IPS-18a (cell line): ENCODE measurements around the gene CDK1.
"Not testable (repeated sequence)": the region's sequence is repeated elsewhere in the genome, so short reads cannot be mapped to it uniquely, and the experiment has no call there.

Experiments
- H3K27ac ChIP-seq: one replicate; pipeline ENCODE4 v1.5.1; 2013; ENCODE audit warnings: low read length
- H3K27me3 ChIP-seq: one replicate; pipeline ENCODE4 v1.6.1; 2013; ENCODE audit warnings: mild to moderate bottlenecking, low read length; ENCODE audit not compliant: control insufficient read depth, insufficient read depth
- H3K36me3 ChIP-seq: one replicate; pipeline ENCODE4 v1.6.1; 2013; ENCODE audit warnings: low read depth, low read length; ENCODE audit not compliant: control insufficient read depth
- H3K4me1 ChIP-seq: one replicate; pipeline ENCODE4 v1.6.1; 2013; ENCODE audit warnings: low read depth, low read length; ENCODE audit not compliant: control insufficient read depth
- H3K4me3 ChIP-seq: one replicate; pipeline ENCODE4 v1.5.1; 2013; ENCODE audit warnings: low read length
- H3K9ac ChIP-seq: one replicate; pipeline ENCODE4 v1.6.1; 2013; ENCODE audit warnings: mild to moderate bottlenecking, low read length, moderate library complexity
- H3K9me3 ChIP-seq: one replicate; pipeline ENCODE4 v1.6.1; 2013; ENCODE audit warnings: low read depth, low read length; ENCODE audit not compliant: control insufficient read depth

The CDK1 gene

DNA sequence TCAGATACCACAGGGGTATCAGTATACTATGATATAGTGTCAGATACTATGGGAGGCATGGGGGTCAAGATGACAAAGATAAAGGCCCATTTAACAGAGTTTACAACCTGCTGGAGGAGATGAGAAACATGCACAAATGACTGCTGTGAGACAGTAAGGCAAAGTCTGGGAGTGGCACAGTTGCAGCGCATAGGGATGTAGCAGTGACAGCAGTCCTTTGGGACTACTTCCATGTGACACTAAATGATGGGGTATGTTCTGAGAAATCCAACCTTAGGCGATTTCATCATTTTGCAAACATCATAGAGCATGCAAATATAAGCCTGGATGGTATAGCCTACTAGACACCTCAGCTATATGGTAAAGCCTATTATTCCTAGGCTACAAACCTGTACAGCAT is 56.8 kb downstream of the CDK1 start:
- no peak overlapping the region for H3K4me3 ChIP-seq
- no peak overlapping the region for H3K27ac ChIP-seq
- H3K9me3 ChIP-seq = no peaks in the 10 kb centered on the region
- H3K27me3 ChIP-seq = no peaks in the 10 kb centered on the region
- no peak overlapping the region for H3K9ac ChIP-seq
- no peaks in the 10 kb centered on the region for H3K4me1 ChIP-seq
- no peaks in the 10 kb centered on the region for H3K36me3 ChIP-seq

DNA sequence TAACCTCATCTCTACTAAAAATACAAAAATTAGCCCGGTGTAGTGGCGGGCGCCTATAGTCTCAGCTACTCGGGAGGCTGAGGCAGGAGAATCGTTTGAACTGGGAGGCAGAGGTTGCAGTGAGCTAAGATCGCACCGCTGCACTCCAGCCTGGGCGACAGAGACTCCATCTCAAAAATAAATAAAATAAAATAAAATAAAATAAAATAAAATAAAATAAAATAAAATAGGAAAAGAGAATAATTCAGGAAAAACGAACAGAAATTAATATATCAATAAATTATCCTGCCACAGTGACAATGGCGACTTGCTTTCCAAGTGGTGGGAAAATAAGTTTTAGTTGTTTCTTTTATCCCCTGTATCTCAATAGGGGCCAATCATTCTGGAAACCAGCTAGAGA is 62.9 kb downstream of the CDK1 start:
- not testable (repeated sequence) for H3K27ac ChIP-seq, H3K36me3 ChIP-seq, H3K9me3 ChIP-seq, H3K4me1 ChIP-seq, H3K4me3 ChIP-seq, H3K27me3 ChIP-seq, H3K9ac ChIP-seq

DNA sequence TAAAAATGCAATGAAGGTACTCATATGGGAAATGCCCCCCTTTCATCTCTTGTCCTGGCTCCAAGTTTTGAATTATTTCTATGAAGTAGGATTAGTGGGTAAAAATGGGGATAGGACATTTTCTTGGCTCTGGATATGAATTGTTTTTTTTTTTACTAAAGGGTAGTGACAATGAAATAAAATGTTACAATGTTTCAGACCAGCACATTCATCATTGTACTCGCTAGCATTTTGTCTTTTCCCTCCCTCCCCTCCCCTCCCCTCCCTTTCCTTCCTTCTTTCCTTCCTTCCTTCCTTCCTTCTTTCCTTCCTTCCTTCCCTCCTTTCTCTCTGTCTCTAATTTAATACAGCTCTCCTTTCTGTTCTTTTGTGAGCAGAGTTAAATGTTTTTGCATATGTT is 64.4 kb downstream of the CDK1 start:
- Histone ChIP-seq H3K4me3 (no peak overlapping the region), H3K4me1 (no peaks in the 10 kb centered on the region), H3K27me3 (no peaks in the 10 kb centered on the region), H3K36me3 (no peaks in the 10 kb centered on the region), H3K27ac (no peak overlapping the region), H3K9me3 (no peaks in the 10 kb centered on the region), H3K9ac (no peak overlapping the region)
